Kidney (tissue), 14 donors: ENCODE measurements around the gene HAUS1. TPM values are rescaled to one million over a fixed set of nuclear protein-coding genes. Genes with fewer than 3 reads are reported as not detected.
"Not testable (repeated sequence)": the region's sequence is repeated elsewhere in the genome, so short reads cannot be mapped to it uniquely, and the experiment has no call there.

Source experiments
- DNase-seq, 5 donors: peaks; one replicate each; pipeline ENCODE4 v3.0.0-alpha.2; 2013 to 2020
- FAIRE-seq: peaks from 2 replicates; lab custom pipeline; 2012; peaks lifted over from hg19 to GRCh38; lab: Jason Lieb, UNC
- H3K27ac ChIP-seq, 2 donors: one replicate each; pipeline ENCODE4 v1.7.0; 2013; ENCODE audit warnings: low read depth in 2 of 2, low read length in 2 of 2, inconsistent platforms in 1 of 2
- H3K27me3 ChIP-seq: one replicate; pipeline ENCODE4 v1.7.1; 2013; ENCODE audit warnings: low read length, inconsistent platforms; ENCODE audit not compliant: control insufficient read depth, insufficient read depth
- H3K36me3 ChIP-seq, 3 donors: one replicate each; pipeline versions ENCODE4 v1.7.0 to v1.7.1; 2013; ENCODE audit warnings: low read length in 3 of 3, control low read depth in 1 of 3, inconsistent platforms in 1 of 3; ENCODE audit not compliant: insufficient read depth in 3 of 3, control insufficient read depth in 2 of 3
- H3K4me1 ChIP-seq, 3 donors: one replicate each; pipeline versions ENCODE4 v1.7.0 to v1.7.1; 2013; ENCODE audit warnings: low read length in 3 of 3, inconsistent platforms in 1 of 3, low read depth in 1 of 3; ENCODE audit not compliant: control insufficient read depth in 2 of 3, insufficient read depth in 2 of 3
- H3K4me3 ChIP-seq, 3 donors: one replicate each; pipeline versions ENCODE4 v1.7.0 to v1.8.1; 2013; ENCODE audit warnings: low read length in 3 of 3, control low read depth in 1 of 3, inconsistent platforms in 1 of 3
- H3K9ac ChIP-seq, 3 donors: one replicate each; pipeline versions ENCODE4 v1.7.0 to v1.7.1; 2013; ENCODE audit warnings: low read length in 3 of 3, control low read depth in 1 of 3, inconsistent platforms in 1 of 3
- H3K9me3 ChIP-seq, 3 donors: one replicate each; pipeline versions ENCODE4 v1.7.0 to v1.7.1; 2013; ENCODE audit warnings: low read length in 3 of 3, control low read depth in 1 of 3, inconsistent platforms in 1 of 3; ENCODE audit not compliant: control insufficient read depth in 2 of 3, insufficient read depth in 1 of 3
- CTCF ChIP-seq: IDR thresholded peaks from 3 replicates; pipeline ENCODE4 v1.5.1; 2012; ENCODE audit warnings: mild to moderate bottlenecking, moderate library complexity, borderline replicate concordance; ENCODE audit not compliant: insufficient read depth; ENCODE audit errors: extremely low read depth
- intact Hi-C: fragments of 100-400 bp; cut with DNase I; formaldehyde crosslinking; loops from one replicate; pipeline ENCODE4 v1.11.1; 2022
- polyA plus RNA-seq: library from polyadenylated mRNA; stranded (reverse); fragments of 350-450 nt; fragmentation: Illumina TruSeq; extraction: RNeasy Lipid Tissue Mini Kit (QIAGEN cat#74804); gene quantifications from one replicate; pipeline ENCODE4 v1.2.3, GENCODE V29; 2014; ENCODE audit warnings: low read depth, low replicate concordance; ENCODE audit not compliant: insufficient read depth
- total RNA-seq: library from RNA; stranded (reverse); fragmentation: NEBNext Ultra II Directional; extraction: Animal tissue kit (Norgen Biotek cat#: 25700); gene quantifications from one replicate; pipeline ENCODE4 v1.2.1, GENCODE V29; 2021
- donor health status: control.
- donor health status: control.
- donor health status: control.
- donor health status: control.
- donor health status: control.
- donor health status: DM: yes; HTN: yes; CAD: no.
- donor health status: Normal renal cell carcinoma (clear cell type).

HAUS1 gene
- total and polyA plus RNA-seq, 2 donors from 2014 or later, result 18.6 to 22.2 TPM

GRCh38 chr18:46156843-46157242 lies 52.7 kb downstream of the HAUS1 start:
- Histone ChIP-seq H3K9ac (no peak overlapping the region), H3K9me3 (no peaks in the 10 kb centered on the region), H3K36me3 (no peaks in the 10 kb centered on the region), H3K27me3 (no peaks in the 10 kb centered on the region), H3K4me3 (no peak overlapping the region), H3K27ac (no peak overlapping the region), H3K4me1 (no peaks in the 10 kb centered on the region)
- TF ChIP-seq CTCF, result no peak
- DNase-seq, result peak in 1 of 5 donors; percentile 13
- no peak for FAIRE-seq
- intact Hi-C loops, result no loop called here

GRCh38 chr18:46158499-46158898 lies 54.3 kb downstream of the HAUS1 start:
- TF ChIP-seq CTCF, result no peak
- DNase-seq, result no peak
- intact Hi-C loops, result no loop called here
- no peaks in the 10 kb centered on the region for H3K9me3 ChIP-seq
- no peaks in the 10 kb centered on the region for H3K4me1 ChIP-seq
- no peaks in the 10 kb centered on the region for H3K36me3 ChIP-seq
- H3K9ac ChIP-seq, result no peak overlapping the region
- no peak overlapping the region for H3K27ac ChIP-seq
- no peak for FAIRE-seq
- H3K27me3 ChIP-seq, result no peaks in the 10 kb centered on the region
- no peak overlapping the region for H3K4me3 ChIP-seq

GRCh38 chr18:46160050-46160798 lies 56.0 kb downstream of the HAUS1 start:
- no peak for FAIRE-seq
- H3K27ac ChIP-seq, result no peak overlapping the region

GRCh38 chr18:46160840-46161239 lies 56.7 kb downstream of the HAUS1 start:
- H3K36me3 ChIP-seq, H3K4me3 ChIP-seq, intact Hi-C loops, H3K27me3 ChIP-seq, DNase-seq, H3K9me3 ChIP-seq, H3K4me1 ChIP-seq, FAIRE-seq, H3K27ac ChIP-seq, H3K9ac ChIP-seq: not testable (repeated sequence)

More at GRCh38 chr18:46160050-46160798, 56.0 kb downstream of the HAUS1 start:
- no peak overlapping the region for H3K9ac ChIP-seq
- H3K4me1 ChIP-seq, result no peaks in the 10 kb centered on the region
- H3K9me3 ChIP-seq, result no peaks in the 10 kb centered on the region
- H3K4me3 ChIP-seq, result no peak overlapping the region
- no peaks in the 10 kb centered on the region for H3K27me3 ChIP-seq
- intact Hi-C loops, result no loop called here
- H3K36me3 ChIP-seq, result no peaks in the 10 kb centered on the region
- TF ChIP-seq CTCF, result no peak
- no peak for DNase-seq
